GM19467 (cell line): ENCODE measurements around the gene PAK2.
"Not testable (repeated sequence)": the region's sequence is repeated elsewhere in the genome, so short reads cannot be mapped to it uniquely, and the experiment has no call there.

Experiments used
- ATAC-seq: cut with Tn5 transposase; IDR thresholded peaks from one replicate; pipeline ENCODE4 v1.9.1; 2021; ENCODE audit warnings: mild to moderate bottlenecking, moderate library complexity; ENCODE audit not compliant: unreplicated experiment

Gene PAK2

GRCh38 chr3:196777836-196778235 is 38.2 kb downstream of the PAK2 start:
- ATAC-seq: no peak

- ATAC-seq: no peak
These were observed 39.1 kb downstream of the PAK2 start for GRCh38 chr3:196778755-196779154.

- ATAC-seq: no peak
These were observed 42.9 kb downstream of the PAK2 start for GRCh38 chr3:196782511-196782910.

GRCh38 chr3:196788528-196788927 is 48.9 kb downstream of the PAK2 start:
- ATAC-seq: no peak

- ATAC-seq: no peak
These were observed 50.3 kb downstream of the PAK2 start for GRCh38 chr3:196789885-196790359.

- no peak for ATAC-seq
These were observed 51.0 kb downstream of the PAK2 start for GRCh38 chr3:196790636-196791035.

- ATAC-seq: no peak
These were observed 53.1 kb downstream of the PAK2 start for GRCh38 chr3:196792771-196793170.

GRCh38 chr3:196793246-196793645 is 53.6 kb downstream of the PAK2 start:
- ATAC-seq: no peak

- ATAC-seq: no peak
These were observed 54.8 kb downstream of the PAK2 start for GRCh38 chr3:196794467-196794866.

- ATAC-seq: no peak
These were observed 56.7 kb downstream of the PAK2 start for GRCh38 chr3:196796317-196796716.

- ATAC-seq: no peak
These were observed 61.2 kb downstream of the PAK2 start for GRCh38 chr3:196800742-196801434.

GRCh38 chr3:196803891-196804468 is 64.3 kb downstream of the PAK2 start:
- ATAC-seq: no peak

- ATAC-seq: no peak
These were observed 65.1 kb downstream of the PAK2 start for GRCh38 chr3:196804773-196805172.

GRCh38 chr3:196810963-196811581 is 71.4 kb downstream of the PAK2 start:
- no peak for ATAC-seq

- no peak for ATAC-seq
These were observed 73.2 kb downstream of the PAK2 start for GRCh38 chr3:196812853-196813252.

- ATAC-seq: no peak
These were observed 74.2 kb downstream of the PAK2 start for GRCh38 chr3:196813903-196814302.

- no peak for ATAC-seq
These were observed 82.2 kb downstream of the PAK2 start for GRCh38 chr3:196821806-196822355.

- ATAC-seq: not testable (repeated sequence)
These were observed 90.0 kb downstream of the PAK2 start for GRCh38 chr3:196829651-196830050.

- no peak for ATAC-seq
These were observed 95.4 kb downstream of the PAK2 start for GRCh38 chr3:196835086-196835485.

GRCh38 chr3:196836626-196837025 is 97.0 kb downstream of the PAK2 start:
- ATAC-seq: not testable (repeated sequence)

- ATAC-seq: no peak
These were observed 98.3 kb downstream of the PAK2 start for GRCh38 chr3:196837819-196838420.
